Measurements from ENCODE around the gene QRICH1.

QRICH1 gene

GRCh38 chr3:49032646-49033304 is 61.1 kb downstream of the QRICH1 start:
- no peak for DNase-seq

GRCh38 chr3:49030321-49030720 is 63.5 kb downstream of the QRICH1 start:
- DNase-seq, result no peak

GRCh38 chr3:49029563-49029884 is 64.3 kb downstream of the QRICH1 start:
- DNase-seq, result no peak

- peak; percentile 82 to 83 for DNase-seq
These were observed 65.0 kb downstream of the QRICH1 start, which contains the start of gene IMPDH2 for GRCh38 chr3:49028673-49029562. Gene IMPDH2, minus strand, starts transcription at chr3:49029398. Its CDS starts 48 bp downstream, at chr3:49029350.

- DNase-seq, result no peak
These were observed 65.6 kb downstream of the QRICH1 start for GRCh38 chr3:49028298-49028672.

- no peak for DNase-seq
These were observed 66.2 kb downstream of the QRICH1 start for GRCh38 chr3:49027634-49028033.

GRCh38 chr3:49026536-49026935 is 67.3 kb downstream of the QRICH1 start:
- DNase-seq, result no peak

GRCh38 chr3:49025793-49026520 is 67.9 kb downstream of the QRICH1 start:
- no peak for DNase-seq

- no peak for DNase-seq
These were observed 68.7 kb downstream of the QRICH1 start for GRCh38 chr3:49025005-49025792.

- DNase-seq, result no peak
These were observed 69.4 kb downstream of the QRICH1 start for GRCh38 chr3:49024449-49024848.

- DNase-seq, result no peak
These were observed 70.1 kb downstream of the QRICH1 start for GRCh38 chr3:49023775-49024174.

- DNase-seq, result no peak
These were observed 71.1 kb downstream of the QRICH1 start for GRCh38 chr3:49022688-49023171.

GRCh38 chr3:49021813-49022687 is 71.8 kb downstream of the QRICH1 start, which contains the start of gene NDUFAF3:
Gene NDUFAF3, plus strand, starts transcription at chr3:49022121. Its CDS starts 24 bp downstream, at chr3:49022145.
- DNase-seq, result peak; percentile 95 to 96

- peak; percentile 96 to 98 for DNase-seq
These were observed 72.6 kb downstream of the QRICH1 start for GRCh38 chr3:49021213-49021812.

GRCh38 chr3:49020330-49021212 is 73.3 kb downstream of the QRICH1 start:
- no peak for DNase-seq

- DNase-seq, result no peak
These were observed 73.9 kb downstream of the QRICH1 start for GRCh38 chr3:49019941-49020329.

- DNase-seq, result no peak
These were observed 75.2 kb downstream of the QRICH1 start for GRCh38 chr3:49018707-49019006.

GRCh38 chr3:49017971-49018706 is 75.7 kb downstream of the QRICH1 start, which contains the start of gene DALRD3:
Gene DALRD3, minus strand, starts transcription at chr3:49018580. Its CDS starts 16 bp downstream, at chr3:49018564.
- peak; percentile 79 to 82 for DNase-seq
